ENCODE data around the gene DGKI. TPM values are rescaled to one million over a fixed set of nuclear protein-coding genes. Genes with fewer than 3 reads are reported as not detected.

Gene DGKI
- total and polyA plus RNA-seq, 2 donors = 1.8 to 13.3 TPM

- H3K27ac ChIP-seq (ENCODE audit: low read depth) = no peak overlapping the region
- H3K36me3 ChIP-seq (ENCODE audit: insufficient read depth) = no peaks in the 10 kb centered on the region
- no peaks in the 10 kb centered on the region for H3K4me1 ChIP-seq (ENCODE audit: insufficient read depth)
- no peak for DNase-seq (ENCODE audit: extremely low spot score)
- no peak overlapping the region for H3K4me3 ChIP-seq (ENCODE audit: low read depth, low read length)
- 65% methylated on average over 7 of the region's 7 CpGs for WGBS
These were observed 162.5 kb downstream of the DGKI start for GRCh38 chr7:137684316-137684715.

GRCh38 chr7:137682596-137682995, 164.2 kb downstream of the DGKI start:
- no peak overlapping the region for H3K27ac ChIP-seq (ENCODE audit: low read depth)

GRCh38 chr7:137681657-137682562, 164.9 kb downstream of the DGKI start:
- H3K4me3 ChIP-seq (ENCODE audit: low read depth, low read length) = no peak overlapping the region
- H3K27ac ChIP-seq (ENCODE audit: low read depth) = no peak overlapping the region
- no peaks in the 10 kb centered on the region for H3K36me3 ChIP-seq (ENCODE audit: insufficient read depth)
- H3K4me1 ChIP-seq (ENCODE audit: insufficient read depth) = no peaks in the 10 kb centered on the region
- no peak for DNase-seq (ENCODE audit: extremely low spot score)
- 71% methylated on average over 7 of the region's 7 CpGs for WGBS

More at GRCh38 chr7:137682596-137682995, 164.2 kb downstream of the DGKI start:
- no peaks in the 10 kb centered on the region for H3K4me1 ChIP-seq (ENCODE audit: insufficient read depth)
- H3K4me3 ChIP-seq (ENCODE audit: low read depth, low read length) = no peak overlapping the region
- H3K36me3 ChIP-seq (ENCODE audit: insufficient read depth) = no peaks in the 10 kb centered on the region
- DNase-seq (ENCODE audit: extremely low spot score) = no peak

GRCh38 chr7:137674551-137675409, 172.0 kb downstream of the DGKI start:
- Histone ChIP-seq H3K27ac (ENCODE audit: low read depth) (no peak overlapping the region), H3K4me3 (ENCODE audit: low read depth, low read length) (no peak overlapping the region), H3K36me3 (ENCODE audit: insufficient read depth) (no peaks in the 10 kb centered on the region), H3K4me1 (ENCODE audit: insufficient read depth) (no peaks in the 10 kb centered on the region)
- WGBS = 73% methylated on average over 11 of the region's 11 CpGs
- DNase-seq (ENCODE audit: extremely low spot score) = no peak

GRCh38 chr7:137674048-137674447, 172.7 kb downstream of the DGKI start:
- 77% methylated on average over 3 of the region's 3 CpGs for WGBS
- DNase-seq (ENCODE audit: extremely low spot score) = no peak
- Histone ChIP-seq H3K4me3 (ENCODE audit: low read depth, low read length) (no peak overlapping the region), H3K27ac (ENCODE audit: low read depth) (no peak overlapping the region), H3K4me1 (ENCODE audit: insufficient read depth) (no peaks in the 10 kb centered on the region), H3K36me3 (ENCODE audit: insufficient read depth) (no peaks in the 10 kb centered on the region)

GRCh38 chr7:137671920-137672319, 174.9 kb downstream of the DGKI start:
- Histone ChIP-seq H3K4me1 (ENCODE audit: insufficient read depth) (no peaks in the 10 kb centered on the region), H3K36me3 (ENCODE audit: insufficient read depth) (no peaks in the 10 kb centered on the region), H3K27ac (ENCODE audit: low read depth) (no peak overlapping the region), H3K4me3 (ENCODE audit: low read depth, low read length) (no peak overlapping the region)
- DNase-seq (ENCODE audit: extremely low spot score) = no peak
- 96% methylated on average over 5 of the region's 5 CpGs for WGBS

- H3K4me1 ChIP-seq (ENCODE audit: insufficient read depth) = no peaks in the 10 kb centered on the region
- DNase-seq (ENCODE audit: extremely low spot score) = no peak
- 83% methylated on average over 7 of the region's 7 CpGs for WGBS
These were observed 176.3 kb downstream of the DGKI start for GRCh38 chr7:137670222-137671064.

GRCh38 chr7:137669706-137670105, 177.1 kb downstream of the DGKI start:
- DNase-seq (ENCODE audit: extremely low spot score) = no peak
- no peaks in the 10 kb centered on the region for H3K36me3 ChIP-seq (ENCODE audit: insufficient read depth)
- WGBS = 56% methylated on average over 2 of the region's 2 CpGs

More at GRCh38 chr7:137670222-137671064, 176.3 kb downstream of the DGKI start:
- H3K36me3 ChIP-seq (ENCODE audit: insufficient read depth) = no peaks in the 10 kb centered on the region
- no peak overlapping the region for H3K4me3 ChIP-seq (ENCODE audit: low read depth, low read length)
- H3K27ac ChIP-seq (ENCODE audit: low read depth) = no peak overlapping the region

GRCh38 chr7:137668404-137668803, 178.4 kb downstream of the DGKI start:
- Histone ChIP-seq H3K4me3 (ENCODE audit: low read depth, low read length) (no peak overlapping the region), H3K4me1 (ENCODE audit: insufficient read depth) (no peaks in the 10 kb centered on the region), H3K36me3 (ENCODE audit: insufficient read depth) (no peaks in the 10 kb centered on the region), H3K27ac (ENCODE audit: low read depth) (no peak overlapping the region)
- 59% methylated on average over 2 of the region's 2 CpGs for WGBS
- no peak for DNase-seq (ENCODE audit: extremely low spot score)

More at GRCh38 chr7:137669706-137670105, 177.1 kb downstream of the DGKI start:
- Histone ChIP-seq H3K27ac (ENCODE audit: low read depth) (no peak overlapping the region), H3K4me1 (ENCODE audit: insufficient read depth) (no peaks in the 10 kb centered on the region), H3K4me3 (ENCODE audit: low read depth, low read length) (no peak overlapping the region)

GRCh38 chr7:137667633-137668387, 179.0 kb downstream of the DGKI start:
- H3K36me3 ChIP-seq (ENCODE audit: insufficient read depth) = no peaks in the 10 kb centered on the region
- 67% methylated on average over 5 of the region's 5 CpGs for WGBS
- H3K27ac ChIP-seq (ENCODE audit: low read depth) = no peak overlapping the region
- no peak overlapping the region for H3K4me3 ChIP-seq (ENCODE audit: low read depth, low read length)
- H3K4me1 ChIP-seq (ENCODE audit: insufficient read depth) = no peaks in the 10 kb centered on the region
- DNase-seq (ENCODE audit: extremely low spot score) = no peak

GRCh38 chr7:137664846-137665245, 181.9 kb downstream of the DGKI start:
- no peak overlapping the region for H3K4me3 ChIP-seq (ENCODE audit: low read depth, low read length)
- 45% methylated on average over 4 of the region's 4 CpGs for WGBS
- H3K27ac ChIP-seq (ENCODE audit: low read depth) = no peak overlapping the region
- no peak for DNase-seq (ENCODE audit: extremely low spot score)
- H3K36me3 ChIP-seq (ENCODE audit: insufficient read depth) = no peaks in the 10 kb centered on the region
- no peaks in the 10 kb centered on the region for H3K4me1 ChIP-seq (ENCODE audit: insufficient read depth)

GRCh38 chr7:137661634-137662033, 185.1 kb downstream of the DGKI start:
- no peak for DNase-seq (ENCODE audit: extremely low spot score)
- Histone ChIP-seq H3K36me3 (ENCODE audit: insufficient read depth) (no peaks in the 10 kb centered on the region), H3K4me3 (ENCODE audit: low read depth, low read length) (no peak overlapping the region), H3K27ac (ENCODE audit: low read depth) (no peak overlapping the region), H3K4me1 (ENCODE audit: insufficient read depth) (no peaks in the 10 kb centered on the region)
- WGBS = 83% methylated on average over 4 of the region's 4 CpGs

All from urinary bladder (tissue), 4 donors.